ENCODE measurements around the gene GGTLC2. TPM values are rescaled to one million over a fixed set of nuclear protein-coding genes. Genes with fewer than 3 reads are reported as not detected.
"Not testable (repeated sequence)": the region's sequence is repeated elsewhere in the genome, so short reads cannot be mapped to it uniquely, and the experiment has no call there.

Gene GGTLC2
- total and polyA plus RNA-seq, 9 donors: not detected

DNA sequence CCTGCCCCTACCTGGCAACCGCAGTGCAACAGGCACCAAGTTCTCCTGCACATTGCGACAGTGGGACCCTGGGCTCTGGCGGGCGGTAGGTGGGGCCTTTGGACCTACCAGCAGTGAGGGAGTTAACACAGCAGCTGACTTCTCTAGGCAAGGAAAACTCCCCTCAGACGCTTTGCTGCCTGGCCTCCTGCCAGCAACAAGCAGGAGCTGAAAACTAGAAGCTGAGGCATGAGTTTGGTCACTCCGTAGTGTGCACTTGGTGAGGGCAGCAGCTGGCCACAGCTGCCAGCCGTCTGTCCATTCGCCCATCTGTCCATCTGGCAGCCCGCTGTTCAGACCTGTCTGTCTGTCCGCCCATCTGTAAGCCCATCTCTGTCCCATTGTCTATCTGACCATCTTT is 7.2 kb downstream of the GGTLC2 start:
- not testable (repeated sequence) for H3K4me3 ChIP-seq (ENCODE audit: low read length); H3K27me3 ChIP-seq (ENCODE audit: control insufficient read depth, insufficient read depth, low read length); H3K36me3 ChIP-seq (ENCODE audit: control insufficient read depth, insufficient read depth, low read length); H3K9me3 ChIP-seq (replicated peaks; ENCODE audit: control insufficient read depth, low read depth, low read length); H3K27ac ChIP-seq (ENCODE audit: low read length)
- H3K4me1 ChIP-seq (ENCODE audit: control insufficient read depth, insufficient read depth, low read length): peaks cover 12% of the 10 kb centered on the region
- DNase-seq: peak; percentile 79
- WGBS (ENCODE audit: insufficient coverage): 0% methylated on average over 1 of the region's 10 CpGs

DNA sequence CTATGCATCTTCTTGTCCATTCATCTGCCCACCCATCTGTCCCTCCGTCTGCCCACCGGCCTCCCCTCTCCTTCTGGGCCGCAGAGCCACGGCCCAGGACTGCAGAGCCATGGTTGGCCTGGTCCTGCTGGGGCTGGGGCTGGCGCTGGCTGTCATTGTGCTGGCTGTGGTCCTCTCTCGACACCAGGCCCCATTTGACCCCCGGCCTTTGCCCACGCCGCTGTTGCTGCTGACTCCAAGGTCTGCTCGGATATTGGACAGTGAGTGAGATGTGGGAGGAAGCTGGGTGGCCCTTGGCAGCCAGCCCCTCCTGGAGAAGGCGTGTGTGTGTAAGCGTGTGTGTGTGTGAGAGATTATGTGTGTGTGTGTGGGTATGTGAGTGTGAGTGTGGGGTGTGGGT is 7.7 kb downstream of the GGTLC2 start:
- H3K9me3 ChIP-seq (replicated peaks; ENCODE audit: control insufficient read depth, low read depth, low read length); H3K27ac ChIP-seq (ENCODE audit: low read length); H3K36me3 ChIP-seq (ENCODE audit: control insufficient read depth, insufficient read depth, low read length); H3K27me3 ChIP-seq (ENCODE audit: control insufficient read depth, insufficient read depth, low read length); H3K4me3 ChIP-seq (ENCODE audit: low read length): not testable (repeated sequence)
- 15% methylated on average over 10 of the region's 12 CpGs for WGBS (ENCODE audit: insufficient coverage)
- DNase-seq: peak; percentile 29
- H3K4me1 ChIP-seq (ENCODE audit: control insufficient read depth, insufficient read depth, low read length): peaks cover 12% of the 10 kb centered on the region

DNA sequence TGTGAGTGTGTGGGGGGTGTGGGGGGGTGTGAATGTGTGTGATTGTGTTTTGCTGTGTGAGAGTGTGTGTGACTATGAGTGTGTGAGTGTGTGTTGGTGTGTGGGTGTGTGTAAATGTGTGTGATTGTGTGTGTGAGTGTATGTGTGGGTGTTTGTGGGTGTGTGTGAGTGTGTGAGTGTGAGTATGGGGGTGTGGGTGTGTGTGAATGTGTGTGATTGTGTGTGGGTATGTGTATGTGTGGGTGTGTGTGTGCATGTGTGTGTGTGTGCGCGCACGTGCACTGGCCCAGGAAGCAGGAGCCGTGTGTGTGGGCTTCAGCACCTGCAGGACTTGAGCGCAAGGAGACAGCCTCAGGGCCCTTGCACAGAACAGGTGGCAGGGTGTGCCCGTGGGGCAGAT is 8.2 kb downstream of the GGTLC2 start:
- peaks cover 12% of the 10 kb centered on the region for H3K4me1 ChIP-seq (ENCODE audit: control insufficient read depth, insufficient read depth, low read length)
- not testable (repeated sequence) for H3K36me3 ChIP-seq (ENCODE audit: control insufficient read depth, insufficient read depth, low read length); H3K4me3 ChIP-seq (ENCODE audit: low read length); H3K27ac ChIP-seq (ENCODE audit: low read length); H3K9me3 ChIP-seq (replicated peaks; ENCODE audit: control insufficient read depth, low read depth, low read length); DNase-seq; H3K27me3 ChIP-seq (ENCODE audit: control insufficient read depth, insufficient read depth, low read length)
- WGBS (ENCODE audit: insufficient coverage): no CpG with 5 or more reads among the region's 6 CpGs

GRCh38 chr22:22653677-22654381 is 9.4 kb downstream of the GGTLC2 start:
- H3K4me1 ChIP-seq (ENCODE audit: control insufficient read depth, insufficient read depth, low read length): peaks cover 12% of the 10 kb centered on the region
- not testable (repeated sequence) for H3K9me3 ChIP-seq (replicated peaks; ENCODE audit: control insufficient read depth, low read depth, low read length); DNase-seq; H3K4me3 ChIP-seq (ENCODE audit: low read length); H3K36me3 ChIP-seq (ENCODE audit: control insufficient read depth, insufficient read depth, low read length); H3K27ac ChIP-seq (ENCODE audit: low read length); H3K27me3 ChIP-seq (ENCODE audit: control insufficient read depth, insufficient read depth, low read length)
- no CpG with 5 or more reads among the region's 13 CpGs for WGBS (ENCODE audit: insufficient coverage)

GRCh38 chr22:22655452-22656290 is 11.3 kb downstream of the GGTLC2 start:
- DNase-seq: no peak
- no peaks in the 10 kb centered on the region for H3K27me3 ChIP-seq (ENCODE audit: control insufficient read depth, insufficient read depth, low read length)
- H3K27ac ChIP-seq (ENCODE audit: low read length): no peak overlapping the region
- no peaks in the 10 kb centered on the region for H3K9me3 ChIP-seq (replicated peaks; ENCODE audit: control insufficient read depth, low read depth, low read length)
- H3K36me3 ChIP-seq (ENCODE audit: control insufficient read depth, insufficient read depth, low read length): no peaks in the 10 kb centered on the region
- WGBS (ENCODE audit: insufficient coverage): 72% methylated on average over 5 of the region's 8 CpGs
- no peak overlapping the region for H3K4me3 ChIP-seq (ENCODE audit: low read length)
- H3K4me1 ChIP-seq (ENCODE audit: control insufficient read depth, insufficient read depth, low read length): peaks cover 12% of the 10 kb centered on the region

DNA sequence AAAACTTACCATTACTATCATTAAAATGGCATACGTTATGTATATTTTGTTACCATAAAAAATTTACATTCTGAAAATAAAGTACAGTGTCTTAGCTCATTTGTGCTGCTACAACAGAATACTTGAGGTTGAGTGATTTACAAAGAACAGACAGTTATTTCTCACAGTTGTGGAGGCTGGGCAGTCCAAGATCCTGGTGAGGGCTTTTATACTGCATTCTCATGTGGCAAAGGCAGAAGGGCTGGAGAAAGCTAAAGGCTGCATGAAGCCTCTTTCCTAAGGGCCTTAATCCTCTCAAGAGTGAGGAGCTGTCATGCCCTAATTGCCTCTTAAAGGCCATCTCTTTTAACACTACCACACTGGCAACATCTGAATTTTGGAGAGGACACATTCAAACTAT is 13.3 kb downstream of the GGTLC2 start:
- no peak for DNase-seq
- no peak overlapping the region for H3K4me3 ChIP-seq (ENCODE audit: low read length)
- no peak overlapping the region for H3K27ac ChIP-seq (ENCODE audit: low read length)
- peaks cover 3% of the 10 kb centered on the region for H3K27me3 ChIP-seq (ENCODE audit: control insufficient read depth, insufficient read depth, low read length)
- H3K9me3 ChIP-seq (replicated peaks; ENCODE audit: control insufficient read depth, low read depth, low read length): no peaks in the 10 kb centered on the region
- no CpG with 5 or more reads among the region's 1 CpG for WGBS (ENCODE audit: insufficient coverage)
- H3K4me1 ChIP-seq (ENCODE audit: control insufficient read depth, insufficient read depth, low read length): peaks cover under 1% of the 10 kb centered on the region
- H3K36me3 ChIP-seq (ENCODE audit: control insufficient read depth, insufficient read depth, low read length): no peaks in the 10 kb centered on the region

- no peak overlapping the region for H3K27ac ChIP-seq (ENCODE audit: low read length)
- no peaks in the 10 kb centered on the region for H3K9me3 ChIP-seq (replicated peaks; ENCODE audit: control insufficient read depth, low read depth, low read length)
- H3K4me1 ChIP-seq (ENCODE audit: control insufficient read depth, insufficient read depth, low read length): no peaks in the 10 kb centered on the region
- H3K4me3 ChIP-seq (ENCODE audit: low read length): no peak overlapping the region
- 75% methylated on average over 1 of the region's 4 CpGs for WGBS (ENCODE audit: insufficient coverage)
- H3K36me3 ChIP-seq (ENCODE audit: control insufficient read depth, insufficient read depth, low read length): no peaks in the 10 kb centered on the region
- DNase-seq: no peak
- peaks cover 3% of the 10 kb centered on the region for H3K27me3 ChIP-seq (ENCODE audit: control insufficient read depth, insufficient read depth, low read length)
Measured at GRCh38 chr22:22661275-22661674, 16.9 kb downstream of the GGTLC2 start.

DNA sequence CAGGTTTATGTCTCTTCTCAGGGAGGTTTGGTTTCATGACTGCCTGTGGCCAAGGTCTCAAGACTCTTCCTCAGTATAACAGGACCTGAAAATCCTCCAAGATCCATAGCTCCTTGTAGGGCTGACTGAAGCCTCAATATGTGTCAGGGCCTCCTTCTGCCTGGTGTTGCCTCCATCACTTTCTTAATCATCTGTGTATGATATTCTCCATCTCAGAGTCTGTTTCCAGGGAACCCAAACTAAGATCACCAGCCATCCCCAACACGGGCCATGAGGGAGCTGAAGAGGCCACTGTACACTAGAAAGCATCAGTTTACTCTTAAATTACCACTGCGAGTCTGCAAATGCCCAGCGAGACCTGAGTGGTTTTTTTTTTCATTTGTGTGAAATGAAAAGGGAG is 17.7 kb downstream of the GGTLC2 start:
- Histone ChIP-seq H3K9me3 (replicated peaks; ENCODE audit: control insufficient read depth, low read depth, low read length) (no peaks in the 10 kb centered on the region), H3K36me3 (ENCODE audit: control insufficient read depth, insufficient read depth, low read length) (no peaks in the 10 kb centered on the region), H3K4me3 (ENCODE audit: low read length) (no peak overlapping the region), H3K27ac (ENCODE audit: low read length) (no peak overlapping the region), H3K27me3 (ENCODE audit: control insufficient read depth, insufficient read depth, low read length) (peaks cover 3% of the 10 kb centered on the region), H3K4me1 (ENCODE audit: control insufficient read depth, insufficient read depth, low read length) (no peaks in the 10 kb centered on the region)
- WGBS (ENCODE audit: insufficient coverage): 67% methylated on average over 1 of the region's 3 CpGs
- DNase-seq: no peak

- no peaks in the 10 kb centered on the region for H3K9me3 ChIP-seq (replicated peaks; ENCODE audit: control insufficient read depth, low read depth, low read length)
- WGBS (ENCODE audit: insufficient coverage): 80% methylated on average over 9 of the region's 14 CpGs
- no peaks in the 10 kb centered on the region for H3K36me3 ChIP-seq (ENCODE audit: control insufficient read depth, insufficient read depth, low read length)
- no peaks in the 10 kb centered on the region for H3K4me1 ChIP-seq (ENCODE audit: control insufficient read depth, insufficient read depth, low read length)
- H3K4me3 ChIP-seq (ENCODE audit: low read length): no peak overlapping the region
- H3K27me3 ChIP-seq (ENCODE audit: control insufficient read depth, insufficient read depth, low read length): peaks cover 3% of the 10 kb centered on the region
- no peak for DNase-seq
- no peak overlapping the region for H3K27ac ChIP-seq (ENCODE audit: low read length)
Measured at GRCh38 chr22:22663861-22664800, 19.7 kb downstream of the GGTLC2 start.
